HFFc6 (cell line): ENCODE measurements around the gene STK40. TPM values are rescaled to one million over a fixed set of nuclear protein-coding genes. Genes with fewer than 3 reads are reported as not detected.
A peak's percentile ranks its signal among the peaks of the same experiment; 100 is the strongest.

Source experiments
- DNase-seq: peaks from one replicate; pipeline ENCODE4 v3.0.0-alpha.2; 2018
- H3K27ac Mint-ChIP-seq: 2 replicates; pipeline ENCODE4 v1.8.0; 2020; ENCODE audit warnings: mild to moderate bottlenecking, mixed read lengths
- H3K27me3 Mint-ChIP-seq: 2 replicates; pipeline ENCODE4 v1.8.0; 2021; ENCODE audit warnings: mild to moderate bottlenecking, moderate library complexity, mixed read lengths; ENCODE audit not compliant: insufficient read depth
- H3K36me3 Mint-ChIP-seq: 2 replicates; pipeline ENCODE4 v1.8.0; 2021; ENCODE audit warnings: low read depth, mixed read lengths
- H3K4me1 Mint-ChIP-seq: 2 replicates; pipeline ENCODE4 v1.8.0; 2020; ENCODE audit warnings: low read depth, mixed read lengths
- H3K4me3 Mint-ChIP-seq: 2 replicates; pipeline ENCODE4 v1.8.0; 2020; ENCODE audit warnings: mild to moderate bottlenecking, moderate library complexity, mixed read lengths
- H3K9me3 Mint-ChIP-seq: 2 replicates; pipeline ENCODE4 v1.8.0; 2020; ENCODE audit warnings: mild to moderate bottlenecking, mixed read lengths
- total RNA-seq, 6 experiments: library from RNA; stranded (reverse); fragmentation: NEBNext Ultra II Directional; extraction: Animal tissue kit (Norgen Biotek cat#: 25700); gene quantifications; 2 replicates in 1 of 6; 3 replicates in 5 of 6; pipeline ENCODE4 v1.2.3, GENCODE V29; 2021
- TF ChIP-seq, protein P1 (sequence below): fragments of 200-600 bp; sonication (generic); IDR thresholded peaks from 2 replicates; pipeline ENCODE4 v1.5.0; 2021; ENCODE audit warnings: antibody characterized with exemption, mild to moderate bottlenecking

STK40 gene
- total RNA-seq, 6 experiments from 2014 or later, result 24.1 to 26.5 (median 25.1) TPM

DNA sequence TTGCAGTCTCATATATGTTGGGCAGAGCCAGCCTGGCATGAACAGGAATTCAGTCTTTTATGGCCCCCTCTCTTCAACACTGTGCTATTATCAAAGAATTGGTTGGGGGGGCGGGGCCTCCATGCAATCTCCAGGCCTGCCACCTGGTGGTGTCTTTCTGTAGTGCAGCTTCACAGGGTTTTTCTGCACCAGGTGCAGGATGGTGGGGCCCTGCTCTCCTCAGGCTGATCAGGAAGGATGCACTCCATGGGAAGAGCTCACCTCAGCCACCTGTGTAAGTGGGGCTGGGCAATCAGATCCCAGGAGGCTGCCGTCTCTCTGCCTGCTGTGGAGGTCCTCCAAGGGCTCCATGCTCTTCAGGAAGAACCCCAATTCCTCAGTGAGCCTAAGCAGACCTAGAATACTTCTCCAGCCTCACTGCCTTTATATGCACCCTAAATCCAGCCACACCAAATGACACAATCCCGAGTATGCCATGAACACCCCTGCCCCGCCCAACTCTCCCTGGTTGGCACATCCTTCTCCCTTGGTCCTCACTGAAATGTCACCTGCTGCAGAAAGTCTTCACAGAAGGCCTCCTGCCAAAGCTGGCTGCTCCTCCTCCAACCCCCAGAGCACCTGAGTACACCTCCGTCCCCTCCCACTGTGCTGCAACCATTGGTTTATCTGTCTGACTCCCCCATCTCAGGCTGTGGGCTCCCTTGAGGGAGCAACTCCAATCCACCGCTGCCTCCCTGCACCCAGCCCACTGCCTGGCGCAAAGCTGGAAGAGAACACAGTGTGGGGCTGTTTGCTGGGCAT lies 16.5 kb downstream of the STK40 start:
- no peak overlapping the region for H3K4me3 Mint-ChIP-seq
- DNase-seq, result peak; percentile 56
- H3K27ac Mint-ChIP-seq, result peak overlapping the region; percentile 69
- TF ChIP-seq, protein P1, sequence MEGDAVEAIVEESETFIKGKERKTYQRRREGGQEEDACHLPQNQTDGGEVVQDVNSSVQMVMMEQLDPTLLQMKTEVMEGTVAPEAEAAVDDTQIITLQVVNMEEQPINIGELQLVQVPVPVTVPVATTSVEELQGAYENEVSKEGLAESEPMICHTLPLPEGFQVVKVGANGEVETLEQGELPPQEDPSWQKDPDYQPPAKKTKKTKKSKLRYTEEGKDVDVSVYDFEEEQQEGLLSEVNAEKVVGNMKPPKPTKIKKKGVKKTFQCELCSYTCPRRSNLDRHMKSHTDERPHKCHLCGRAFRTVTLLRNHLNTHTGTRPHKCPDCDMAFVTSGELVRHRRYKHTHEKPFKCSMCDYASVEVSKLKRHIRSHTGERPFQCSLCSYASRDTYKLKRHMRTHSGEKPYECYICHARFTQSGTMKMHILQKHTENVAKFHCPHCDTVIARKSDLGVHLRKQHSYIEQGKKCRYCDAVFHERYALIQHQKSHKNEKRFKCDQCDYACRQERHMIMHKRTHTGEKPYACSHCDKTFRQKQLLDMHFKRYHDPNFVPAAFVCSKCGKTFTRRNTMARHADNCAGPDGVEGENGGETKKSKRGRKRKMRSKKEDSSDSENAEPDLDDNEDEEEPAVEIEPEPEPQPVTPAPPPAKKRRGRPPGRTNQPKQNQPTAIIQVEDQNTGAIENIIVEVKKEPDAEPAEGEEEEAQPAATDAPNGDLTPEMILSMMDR, result peak; percentile 97
- no peaks in the 10 kb centered on the region for H3K9me3 Mint-ChIP-seq
- H3K4me1 Mint-ChIP-seq, result peaks cover 78% of the 10 kb centered on the region
- peaks cover 11% of the 10 kb centered on the region for H3K36me3 Mint-ChIP-seq
- peaks cover 2% of the 10 kb centered on the region; the same call in 1 of the 2 replicates for H3K27me3 Mint-ChIP-seq

DNA sequence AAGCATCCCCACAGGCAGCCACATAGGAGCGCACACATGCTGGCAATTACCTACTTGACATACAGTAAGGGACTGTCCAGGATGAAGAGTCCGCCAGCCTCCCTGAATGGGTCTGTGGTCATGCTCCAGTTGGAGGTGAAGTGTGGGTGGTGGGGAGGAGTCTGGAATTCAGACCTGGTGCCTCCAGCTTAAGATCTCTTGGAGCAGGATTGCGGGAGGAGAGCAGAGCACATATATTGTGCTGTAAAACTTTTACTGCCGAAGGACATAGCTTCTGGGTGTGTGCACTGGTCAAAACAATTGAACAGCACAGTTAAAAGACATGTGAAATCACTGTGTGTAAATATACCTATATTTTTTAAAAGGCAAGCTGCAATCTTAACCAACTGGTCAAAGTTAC lies 17.9 kb downstream of the STK40 start:
- peaks cover 5% of the 10 kb centered on the region; the same call in 1 of the 2 replicates for H3K36me3 Mint-ChIP-seq
- peaks cover 63% of the 10 kb centered on the region for H3K4me1 Mint-ChIP-seq
- TF ChIP-seq, protein P1, result no peak
- no peak overlapping the region for H3K4me3 Mint-ChIP-seq
- peaks cover 2% of the 10 kb centered on the region; the same call in 1 of the 2 replicates for H3K27me3 Mint-ChIP-seq
- H3K9me3 Mint-ChIP-seq, result no peaks in the 10 kb centered on the region
- no peak for DNase-seq
- H3K27ac Mint-ChIP-seq, result peak overlapping the region; percentile 93

DNA sequence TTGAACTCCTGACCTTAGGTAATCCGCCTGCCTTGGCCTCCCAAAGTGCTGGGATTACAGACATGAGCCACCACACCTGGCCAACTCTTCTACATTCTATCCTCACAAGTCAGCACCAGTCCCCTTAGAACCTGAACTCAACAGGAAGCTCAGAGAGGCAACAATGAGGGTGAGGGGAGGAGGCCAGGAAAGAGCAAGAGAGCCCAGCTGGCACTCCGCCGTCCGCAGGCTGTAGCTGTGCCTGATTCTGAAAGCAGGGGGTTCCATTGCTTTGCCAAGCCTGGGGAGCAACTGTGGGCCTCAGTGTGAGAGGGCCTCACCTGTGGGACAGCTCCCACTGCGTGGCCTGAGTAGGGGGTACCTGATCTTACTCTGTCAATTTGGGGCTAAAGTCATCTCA lies 18.7 kb downstream of the STK40 start:
- no peak for DNase-seq
- Mint-ChIP-seq H3K4me1 (peaks cover 56% of the 10 kb centered on the region), H3K4me3 (no peak overlapping the region), H3K27me3 (peaks cover 2% of the 10 kb centered on the region; the same call in 1 of the 2 replicates), H3K27ac (peak overlapping the region; percentile 93), H3K9me3 (no peaks in the 10 kb centered on the region), H3K36me3 (peaks cover 5% of the 10 kb centered on the region; the same call in 1 of the 2 replicates)
- TF ChIP-seq, protein P1, result no peak

DNA sequence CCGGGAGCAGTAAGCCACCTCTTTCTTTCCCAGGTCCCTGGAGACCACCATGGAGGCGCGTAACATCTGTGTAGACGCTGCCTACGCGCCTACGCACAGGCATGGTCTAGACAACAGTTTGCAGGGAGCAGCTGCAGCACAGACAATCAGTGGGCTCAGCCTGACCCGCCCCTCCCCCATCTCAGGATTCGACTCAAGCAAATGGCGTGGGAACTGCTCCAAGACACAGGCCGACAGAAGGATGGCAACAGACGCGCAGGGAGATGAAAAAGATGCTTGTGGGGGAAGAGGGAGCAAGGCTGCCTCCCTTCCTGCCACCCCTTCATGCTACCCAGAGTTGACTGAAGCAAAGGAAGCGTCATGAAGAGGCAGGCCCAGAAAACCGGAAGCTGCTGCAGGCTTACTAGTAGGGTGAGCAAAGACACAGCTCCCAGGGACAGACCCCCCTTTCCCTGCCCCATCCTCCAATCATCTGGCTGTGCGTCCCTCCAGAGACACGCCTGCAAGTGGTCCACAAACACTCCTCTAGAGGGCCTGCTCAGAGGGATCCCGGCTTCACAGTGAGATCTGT lies 19.5 kb downstream of the STK40 start:
- Mint-ChIP-seq H3K4me1 (peaks cover 54% of the 10 kb centered on the region), H3K36me3 (peaks cover 8% of the 10 kb centered on the region; the same call in 1 of the 2 replicates), H3K27me3 (peaks cover 2% of the 10 kb centered on the region; the same call in 1 of the 2 replicates), H3K27ac (peak overlapping the region; percentile 93), H3K4me3 (peak overlapping the region; percentile 65), H3K9me3 (no peaks in the 10 kb centered on the region)
- TF ChIP-seq, protein P1, result peak; percentile 15; the same call in 1 of the 2 replicates
- DNase-seq, result peak; percentile 62

DNA sequence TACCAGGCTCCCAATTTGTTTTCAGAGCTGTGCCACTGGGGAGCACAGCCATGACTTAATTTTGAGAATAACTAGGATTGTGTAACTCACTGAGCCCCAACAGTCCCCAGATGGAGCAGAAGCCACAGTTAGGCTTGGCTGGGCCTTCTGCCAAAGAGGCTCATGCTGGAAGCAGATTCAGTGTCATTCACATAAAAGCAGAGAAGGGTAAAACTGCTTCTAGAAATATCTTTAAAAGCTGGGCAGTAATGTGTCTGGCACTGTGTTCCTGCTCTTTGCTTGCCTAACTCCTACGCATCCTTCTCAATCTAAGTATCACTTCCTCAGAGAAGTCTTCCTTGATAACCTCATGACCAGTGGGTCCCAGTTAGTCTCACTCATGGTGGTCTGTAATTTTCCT lies 20.3 kb downstream of the STK40 start:
- Mint-ChIP-seq H3K4me3 (peak overlapping the region; percentile 65), H3K9me3 (no peaks in the 10 kb centered on the region), H3K27ac (peak overlapping the region; percentile 93), H3K4me1 (peaks cover 61% of the 10 kb centered on the region), H3K36me3 (peaks cover 14% of the 10 kb centered on the region; the same call in 1 of the 2 replicates), H3K27me3 (peaks cover 2% of the 10 kb centered on the region; the same call in 1 of the 2 replicates)
- DNase-seq, result peak; percentile 73
- TF ChIP-seq, protein P1, result no peak
